Kidney (tissue), 22 donors: Measurements from ENCODE around the gene PEF1. TPM values are rescaled to one million over a fixed set of nuclear protein-coding genes. Genes with fewer than 3 reads are reported as not detected.

Experiments
- DNase-seq, 5 donors: peaks; one replicate each; pipeline ENCODE4 v3.0.0-alpha.2; 2013 to 2020
- FAIRE-seq: peaks from 2 replicates; lab custom pipeline; 2012; peaks lifted over from hg19 to GRCh38; lab: Jason Lieb, UNC
- H3K27ac ChIP-seq, 2 donors: one replicate each; pipeline ENCODE4 v1.7.0; 2013; ENCODE audit warnings: low read depth in 2 of 2, low read length in 2 of 2, inconsistent platforms in 1 of 2
- H3K27me3 ChIP-seq: one replicate; pipeline ENCODE4 v1.7.1; 2013; ENCODE audit warnings: low read length, inconsistent platforms; ENCODE audit not compliant: control insufficient read depth, insufficient read depth
- H3K36me3 ChIP-seq, 3 donors: one replicate each; pipeline versions ENCODE4 v1.7.0 to v1.7.1; 2013; ENCODE audit warnings: low read length in 3 of 3, control low read depth in 1 of 3, inconsistent platforms in 1 of 3; ENCODE audit not compliant: insufficient read depth in 3 of 3, control insufficient read depth in 2 of 3
- H3K4me1 ChIP-seq, 3 donors: one replicate each; pipeline versions ENCODE4 v1.7.0 to v1.7.1; 2013; ENCODE audit warnings: low read length in 3 of 3, inconsistent platforms in 1 of 3, low read depth in 1 of 3; ENCODE audit not compliant: control insufficient read depth in 2 of 3, insufficient read depth in 2 of 3
- H3K4me3 ChIP-seq, 3 donors: one replicate each; pipeline versions ENCODE4 v1.7.0 to v1.8.1; 2013; ENCODE audit warnings: low read length in 3 of 3, control low read depth in 1 of 3, inconsistent platforms in 1 of 3
- H3K9ac ChIP-seq, 3 donors: one replicate each; pipeline versions ENCODE4 v1.7.0 to v1.7.1; 2013; ENCODE audit warnings: low read length in 3 of 3, control low read depth in 1 of 3, inconsistent platforms in 1 of 3
- H3K9me3 ChIP-seq, 3 donors: one replicate each; pipeline versions ENCODE4 v1.7.0 to v1.7.1; 2013; ENCODE audit warnings: low read length in 3 of 3, control low read depth in 1 of 3, inconsistent platforms in 1 of 3; ENCODE audit not compliant: control insufficient read depth in 2 of 3, insufficient read depth in 1 of 3
- CTCF ChIP-seq: IDR thresholded peaks from 3 replicates; pipeline ENCODE4 v1.5.1; 2012; ENCODE audit warnings: mild to moderate bottlenecking, moderate library complexity, borderline replicate concordance; ENCODE audit not compliant: insufficient read depth; ENCODE audit errors: extremely low read depth
- intact Hi-C: fragments of 100-400 bp; cut with DNase I; formaldehyde crosslinking; loops from one replicate; pipeline ENCODE4 v1.11.1; 2022
- long read RNA-seq, 10 donors: library from polyadenylated mRNA in 1 of 10; unstranded in 1 of 10; transcript quantifications; one replicate each; pipeline ENCODE4 v2.0.0 and lab custom pipeline, GENCODE V29; 2021 to 2026
- polyA plus RNA-seq: library from polyadenylated mRNA; stranded (reverse); fragments of 350-450 nt; fragmentation: Illumina TruSeq; extraction: RNeasy Lipid Tissue Mini Kit (QIAGEN cat#74804); gene quantifications from one replicate; pipeline ENCODE4 v1.2.3, GENCODE V29; 2014; ENCODE audit warnings: low read depth, low replicate concordance; ENCODE audit not compliant: insufficient read depth
- total RNA-seq: library from RNA; stranded (reverse); fragmentation: NEBNext Ultra II Directional; extraction: Animal tissue kit (Norgen Biotek cat#: 25700); gene quantifications from one replicate; pipeline ENCODE4 v1.2.1, GENCODE V29; 2021
- donor health status: control.
- donor health status: control.
- donor health status: control.
- donor health status: control.
- donor health status: control.
- donor health status: DM: yes; HTN: yes; CAD: no.
- donor health status: Normal renal cell carcinoma (clear cell type).

The PEF1 gene, protein sequence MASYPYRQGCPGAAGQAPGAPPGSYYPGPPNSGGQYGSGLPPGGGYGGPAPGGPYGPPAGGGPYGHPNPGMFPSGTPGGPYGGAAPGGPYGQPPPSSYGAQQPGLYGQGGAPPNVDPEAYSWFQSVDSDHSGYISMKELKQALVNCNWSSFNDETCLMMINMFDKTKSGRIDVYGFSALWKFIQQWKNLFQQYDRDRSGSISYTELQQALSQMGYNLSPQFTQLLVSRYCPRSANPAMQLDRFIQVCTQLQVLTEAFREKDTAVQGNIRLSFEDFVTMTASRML
- total RNA-seq (69.0 TPM), polyA plus RNA-seq (120 TPM)
- long read RNA-seq, donor 1, transcript PEF1-201 (5 exons, 1,629 nt), result major isoform, 19 of 21 reads
- long read RNA-seq, donor 1, partial matches to known transcripts, result 0 of 21 reads
- long read RNA-seq, donor 1, other reads (novel, unspliced or antisense), result 0 of 21 reads
- long read RNA-seq, donor 2, transcript PEF1-201 (5 exons, 1,629 nt), result major isoform, 23 of 33 reads
- long read RNA-seq, donor 2, partial matches to known transcripts, result 7 of 33 reads
- long read RNA-seq, donor 2, other reads (novel, unspliced or antisense), result 0 of 33 reads
- long read RNA-seq, donor 3, transcript PEF1-201 (5 exons, 1,629 nt), result major isoform, 33 of 43 reads
- long read RNA-seq, donor 3, partial matches to known transcripts, result 9 of 43 reads
- long read RNA-seq, donor 3, other reads (novel, unspliced or antisense), result 0 of 43 reads
- long read RNA-seq, donor 4, transcript PEF1-201 (5 exons, 1,629 nt), result major isoform, 15 of 22 reads
- long read RNA-seq, donor 4, partial matches to known transcripts, result 6 of 22 reads
- long read RNA-seq, donor 4, other reads (novel, unspliced or antisense), result 0 of 22 reads
- long read RNA-seq, donor 5, result 0 reads
- long read RNA-seq, donor 6, transcript PEF1-201 (5 exons, 1,629 nt), result major isoform, 31 of 39 reads
- long read RNA-seq, donor 6, partial matches to known transcripts, result 8 of 39 reads
- long read RNA-seq, donor 6, other reads (novel, unspliced or antisense), result 0 of 39 reads
- long read RNA-seq, donor 7, transcript PEF1-201 (5 exons, 1,629 nt), result major isoform, 54 of 76 reads
- long read RNA-seq, donor 7, partial matches to known transcripts, result 12 of 76 reads
- long read RNA-seq, donor 7, other reads (novel, unspliced or antisense), result 6 of 76 reads
- long read RNA-seq, donor 8, transcript PEF1-201 (5 exons, 1,629 nt), result major isoform, 27 of 48 reads
- long read RNA-seq, donor 8, partial matches to known transcripts, result 19 of 48 reads
- long read RNA-seq, donor 8, other reads (novel, unspliced or antisense), result 0 of 48 reads
- long read RNA-seq, donor 9, transcript PEF1-201 (5 exons, 1,629 nt), result major isoform, 19 of 36 reads
- long read RNA-seq, donor 9, partial matches to known transcripts, result 16 of 36 reads
- long read RNA-seq, donor 9, other reads (novel, unspliced or antisense), result 0 of 36 reads
- long read RNA-seq, donor 10, transcript PEF1-201 (5 exons, 1,629 nt), result major isoform, 20 of 26 reads
- long read RNA-seq, donor 10, partial matches to known transcripts, result 5 of 26 reads
- long read RNA-seq, donor 10, other reads (novel, unspliced or antisense), result 0 of 26 reads

- Histone ChIP-seq H3K36me3 (peaks cover 0 to 2% (median 0%) of the 10 kb centered on the region in 3 donors), H3K4me1 (peaks cover 6 to 15% (median 9%) of the 10 kb centered on the region in 3 donors), H3K27ac (peak within 1 kb of the TSS; percentile 93 to 99), H3K27me3 (no peaks in the 10 kb centered on the region), H3K9me3 (no peaks in the 10 kb centered on the region), H3K4me3 (peak within 1 kb of the TSS; percentile 75 to 95 (median 92)), H3K9ac (peak within 1 kb of the TSS; percentile 56 to 98 (median 90))
- intact Hi-C loops, result no loop called here
- DNase-seq (peak; percentile 99 to 100 (median 99)), FAIRE-seq (peak; percentile 35)
- TF ChIP-seq CTCF, result peak; percentile 5
These were observed at the start of gene PEF1 for GRCh38 chr1:31644560-31645273. PEF1 (minus strand) TSS chr1:31644876; CDS start chr1:31644864, 12 bp downstream.

DNA sequence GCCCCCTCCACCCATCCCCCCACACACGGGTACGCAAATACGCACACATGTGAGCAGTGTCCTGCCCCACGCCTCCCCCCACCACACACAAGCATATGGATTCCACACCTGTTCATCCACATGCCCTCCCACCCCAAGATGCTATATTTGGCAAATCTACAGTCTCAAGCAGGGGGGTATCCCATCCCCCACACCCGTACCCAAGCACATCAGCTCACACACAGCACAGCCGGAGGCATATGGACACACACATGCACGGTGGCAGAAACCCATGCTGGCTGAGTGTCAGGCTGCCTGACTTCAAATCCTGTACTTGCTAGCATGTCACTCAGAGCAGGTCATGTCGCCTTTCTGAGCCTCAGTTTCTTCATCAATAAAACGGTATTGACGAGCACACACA lies 48.6 kb upstream of the PEF1 start:
- no peaks in the 10 kb centered on the region for H3K27me3 ChIP-seq
- no peaks in the 10 kb centered on the region for H3K36me3 ChIP-seq
- DNase-seq (no peak), FAIRE-seq (no peak)
- intact Hi-C loops, result no loop called here
- H3K9ac ChIP-seq, result no peak overlapping the region
- no peak for TF ChIP-seq CTCF
- no peaks in the 10 kb centered on the region for H3K4me1 ChIP-seq
- H3K9me3 ChIP-seq, result no peaks in the 10 kb centered on the region
- H3K4me3 ChIP-seq, result no peak overlapping the region
- no peak overlapping the region for H3K27ac ChIP-seq

GRCh38 chr1:31691951-31692350 lies 47.3 kb upstream of the PEF1 start:
- Histone ChIP-seq H3K36me3 (no peaks in the 10 kb centered on the region), H3K27me3 (no peaks in the 10 kb centered on the region), H3K4me1 (no peaks in the 10 kb centered on the region), H3K27ac (no peak overlapping the region), H3K9ac (no peak overlapping the region), H3K4me3 (no peak overlapping the region), H3K9me3 (no peaks in the 10 kb centered on the region)
- peak in 1 of 5 donors; percentile 35 for DNase-seq
- no peak for FAIRE-seq
- no peak for TF ChIP-seq CTCF
- intact Hi-C loops, result no loop called here
